ENCODE data around the gene RPTOR. TPM values are rescaled to one million over a fixed set of nuclear protein-coding genes. Genes with fewer than 3 reads are reported as not detected.

Gene RPTOR
- polyA plus RNA-seq, 1 donor from 2014 or later: 8.0 TPM

- Histone ChIP-seq H3K36me3 (ENCODE audit: insufficient read depth, low read length) (no peaks in the 10 kb centered on the region), H4K20me1 (ENCODE audit: insufficient read depth) (no peaks in the 10 kb centered on the region), H3K27me3 (ENCODE audit: insufficient read depth, low read depth, low read length) (no peaks in the 10 kb centered on the region), H3F3A (ENCODE audit: insufficient read depth, low read length, poor library complexity, severe bottlenecking) (no peaks in the 10 kb centered on the region), H3K9me2 (ENCODE audit: insufficient read depth, low read length) (no peaks in the 10 kb centered on the region), H3K79me2 (replicated peaks; ENCODE audit: insufficient read depth, low read length) (no peaks in the 10 kb centered on the region), H3K27ac (ENCODE audit: low read length) (no peak overlapping the region), H3K4me3 (ENCODE audit: low read length) (no peak overlapping the region), H3K4me2 (ENCODE audit: low read length) (no peak overlapping the region), H3K9ac (ENCODE audit: low read length) (no peak overlapping the region), H2AFZ (ENCODE audit: low read depth, low read length) (no peak overlapping the region), H3K9me3 (ENCODE audit: low read length) (no peaks in the 10 kb centered on the region)
- no peak for TF ChIP-seq POLR2AphosphoS5 (IDR thresholded peaks at IDR 0.05)
- TF ChIP-seq MXI1 (conservative IDR thresholded peaks at IDR 0.05; ENCODE audit: poor library complexity, severe bottlenecking): no peak
Measured at GRCh38 chr17:80876950-80877728, 332.5 kb downstream of the RPTOR start.

- Histone ChIP-seq H3F3A (ENCODE audit: insufficient read depth, low read length, poor library complexity, severe bottlenecking) (no peaks in the 10 kb centered on the region), H3K9me3 (ENCODE audit: low read length) (no peaks in the 10 kb centered on the region), H3K4me2 (ENCODE audit: low read length) (no peak overlapping the region), H2AFZ (ENCODE audit: low read depth, low read length) (no peak overlapping the region), H3K9ac (ENCODE audit: low read length) (no peak overlapping the region), H3K27me3 (ENCODE audit: insufficient read depth, low read depth, low read length) (no peaks in the 10 kb centered on the region), H4K20me1 (ENCODE audit: insufficient read depth) (no peaks in the 10 kb centered on the region), H3K79me2 (replicated peaks; ENCODE audit: insufficient read depth, low read length) (no peaks in the 10 kb centered on the region), H3K36me3 (ENCODE audit: insufficient read depth, low read length) (no peaks in the 10 kb centered on the region), H3K4me3 (ENCODE audit: low read length) (no peak overlapping the region), H3K27ac (ENCODE audit: low read length) (no peak overlapping the region), H3K9me2 (ENCODE audit: insufficient read depth, low read length) (no peaks in the 10 kb centered on the region)
- TF ChIP-seq EP300 (conservative IDR thresholded peaks at IDR 0.05; ENCODE audit: poor library complexity, severe bottlenecking) (no peak), RAD21 (conservative IDR thresholded peaks at IDR 0.05) (no peak), REST (IDR thresholded peaks at IDR 0.05; ENCODE audit: borderline replicate concordance) (no peak), CTCF (IDR thresholded peaks at IDR 0.05; ENCODE audit: poor library complexity, severe bottlenecking) (no peak), MXI1 (conservative IDR thresholded peaks at IDR 0.05; ENCODE audit: poor library complexity, severe bottlenecking) (no peak), SMC3 (conservative IDR thresholded peaks at IDR 0.05; ENCODE audit: poor library complexity) (no peak), EZH2 (IDR thresholded peaks at IDR 0.05; ENCODE audit: borderline replicate concordance, insufficient read depth, low read length, poor library complexity, severe bottlenecking) (no peak), TAF1 (IDR thresholded peaks at IDR 0.05; ENCODE audit: low read depth) (no peak), POLR2AphosphoS5 (IDR thresholded peaks at IDR 0.05) (no peak)
Measured at GRCh38 chr17:80877729-80878303, 333.2 kb downstream of the RPTOR start.
